ENCODE data around the gene HSPD1. TPM values are rescaled to one million over a fixed set of nuclear protein-coding genes. Genes with fewer than 3 reads are reported as not detected.

HSPD1 gene
- total and polyA plus RNA-seq, 10 of the 15 experiments (the other 5 are each of a cell fraction or from before 2014, with no cell fraction given) = 345 to 1,169 (median 695) TPM

DNA sequence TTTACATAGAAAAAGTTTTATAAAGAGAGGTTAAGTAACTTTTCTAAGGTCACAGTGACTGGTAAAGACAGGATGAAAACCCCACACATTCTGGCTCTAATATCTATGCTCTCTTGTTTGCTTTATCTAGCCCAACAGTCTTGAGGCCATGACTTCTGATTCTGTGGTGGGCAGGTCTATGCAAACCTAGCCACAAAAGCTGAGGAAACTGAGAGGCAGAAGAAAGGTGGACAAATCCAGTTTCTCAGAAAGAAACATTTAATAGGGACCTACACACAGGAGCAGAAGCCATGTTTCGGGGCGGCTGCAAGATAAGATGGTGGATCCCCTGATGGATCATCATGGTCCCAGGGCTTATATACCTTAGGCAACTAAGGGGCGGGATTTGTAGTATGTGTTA lies 21.8 kb downstream of the HSPD1 start:
- TF ChIP-seq HDAC6 (IDR thresholded peaks at IDR 0.05; ENCODE audit: unreplicated experiment) (no peak), JUNB (IDR thresholded peaks at IDR 0.05) (no peak), NFIC (IDR thresholded peaks at IDR 0.05; ENCODE audit: low read depth, low read length) (no peak), TCF3 (IDR thresholded peaks at IDR 0.05; ENCODE audit: borderline replicate concordance, insufficient read depth, low read depth, low read length) (no peak), EZH2 (IDR thresholded peaks at IDR 0.05; ENCODE audit: borderline replicate concordance, control insufficient read depth, low read depth, low read length) (no peak), NFXL1 (IDR thresholded peaks at IDR 0.05; ENCODE audit: borderline replicate concordance) (no peak)
- TF ChIP-seq, protein P1, sequence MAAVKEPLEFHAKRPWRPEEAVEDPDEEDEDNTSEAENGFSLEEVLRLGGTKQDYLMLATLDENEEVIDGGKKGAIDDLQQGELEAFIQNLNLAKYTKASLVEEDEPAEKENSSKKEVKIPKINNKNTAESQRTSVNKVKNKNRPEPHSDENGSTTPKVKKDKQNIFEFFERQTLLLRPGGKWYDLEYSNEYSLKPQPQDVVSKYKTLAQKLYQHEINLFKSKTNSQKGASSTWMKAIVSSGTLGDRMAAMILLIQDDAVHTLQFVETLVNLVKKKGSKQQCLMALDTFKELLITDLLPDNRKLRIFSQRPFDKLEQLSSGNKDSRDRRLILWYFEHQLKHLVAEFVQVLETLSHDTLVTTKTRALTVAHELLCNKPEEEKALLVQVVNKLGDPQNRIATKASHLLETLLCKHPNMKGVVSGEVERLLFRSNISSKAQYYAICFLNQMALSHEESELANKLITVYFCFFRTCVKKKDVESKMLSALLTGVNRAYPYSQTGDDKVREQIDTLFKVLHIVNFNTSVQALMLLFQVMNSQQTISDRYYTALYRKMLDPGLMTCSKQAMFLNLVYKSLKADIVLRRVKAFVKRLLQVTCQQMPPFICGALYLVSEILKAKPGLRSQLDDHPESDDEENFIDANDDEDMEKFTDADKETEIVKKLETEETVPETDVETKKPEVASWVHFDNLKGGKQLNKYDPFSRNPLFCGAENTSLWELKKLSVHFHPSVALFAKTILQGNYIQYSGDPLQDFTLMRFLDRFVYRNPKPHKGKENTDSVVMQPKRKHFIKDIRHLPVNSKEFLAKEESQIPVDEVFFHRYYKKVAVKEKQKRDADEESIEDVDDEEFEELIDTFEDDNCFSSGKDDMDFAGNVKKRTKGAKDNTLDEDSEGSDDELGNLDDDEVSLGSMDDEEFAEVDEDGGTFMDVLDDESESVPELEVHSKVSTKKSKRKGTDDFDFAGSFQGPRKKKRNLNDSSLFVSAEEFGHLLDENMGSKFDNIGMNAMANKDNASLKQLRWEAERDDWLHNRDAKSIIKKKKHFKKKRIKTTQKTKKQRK (IDR thresholded peaks at IDR 0.05; ENCODE audit: low read depth, low read length) = no peak
- Histone ChIP-seq H3K4me1 (ENCODE audit: control insufficient read depth, insufficient read depth, low read length) (no peaks in the 10 kb centered on the region), H4K20me1 (ENCODE audit: control insufficient read depth, insufficient read depth) (no peaks in the 10 kb centered on the region), H2AFZ (ENCODE audit: control insufficient read depth, low read depth, low read length) (no peak overlapping the region), H3K4me2 (ENCODE audit: control insufficient read depth, insufficient read depth) (no peak overlapping the region), H3K9ac (ENCODE audit: control insufficient read depth, insufficient read depth, low read length) (no peak overlapping the region), H3K27ac (ENCODE audit: control insufficient read depth, insufficient read depth) (no peak overlapping the region), H3K36me3 (ENCODE audit: control insufficient read depth in 2 of 2, insufficient read depth in 2 of 2, low read length in 1 of 2) (peaks cover 0 to 14% of the 10 kb centered on the region in 2 experiments), H3K9me3 (replicated peaks; ENCODE audit: control insufficient read depth, insufficient read depth, low read length) (no peaks in the 10 kb centered on the region), H3K27me3 (replicated peaks in 1 of 2; ENCODE audit: control insufficient read depth in 2 of 2, insufficient read depth in 2 of 2, low read length in 1 of 2) (no peaks in the 10 kb centered on the region), H3K79me2 (ENCODE audit: control insufficient read depth, insufficient read depth, low read length) (no peaks in the 10 kb centered on the region), H3K4me3 (no peak overlapping the region)
- DNase-seq (ENCODE audit: low read depth, low spot score) = no peak
- RAD21 ChIA-PET (ENCODE audit: unreplicated experiment) = no interaction called here
- WGBS (ENCODE audit: insufficient coverage, insufficient replicate concordance, low lambda C conversion rate, missing lambda C conversion rate) = 98% methylated on average over 3 of the region's 3 CpGs
- FAIRE-seq = no peak
- ATAC-seq = no peak
- in situ Hi-C loops (cut with MboI) = no loop called here
- SMC1A ChIA-PET (ENCODE audit: uncharacterized antibody, unreplicated experiment) = interaction anchor here (0.8 to 1.2 kb wide), 2 partner anchors 9 to 19 kb away, joined by 3 to 5 read pairs; no protein-coding TSS in a partner anchor
- CTCF ChIA-PET = interaction anchor here (0.9 kb wide), 1 partner anchor 27 kb away, joined by 3 read pairs; no protein-coding TSS in a partner anchor
- POLR2A ChIA-PET = no interaction called here
- BruUV-seq (replicated peaks) = no TSS peak
- intact Hi-C loops (cut with micrococcal nuclease; ENCODE audit: unreplicated experiment) = no loop called here
